ENCODE data around the gene PLEKHA4.
"Not testable (repeated sequence)": the region's sequence is repeated elsewhere in the genome, so short reads cannot be mapped to it uniquely, and the experiment has no call there.

The PLEKHA4 gene

DNA sequence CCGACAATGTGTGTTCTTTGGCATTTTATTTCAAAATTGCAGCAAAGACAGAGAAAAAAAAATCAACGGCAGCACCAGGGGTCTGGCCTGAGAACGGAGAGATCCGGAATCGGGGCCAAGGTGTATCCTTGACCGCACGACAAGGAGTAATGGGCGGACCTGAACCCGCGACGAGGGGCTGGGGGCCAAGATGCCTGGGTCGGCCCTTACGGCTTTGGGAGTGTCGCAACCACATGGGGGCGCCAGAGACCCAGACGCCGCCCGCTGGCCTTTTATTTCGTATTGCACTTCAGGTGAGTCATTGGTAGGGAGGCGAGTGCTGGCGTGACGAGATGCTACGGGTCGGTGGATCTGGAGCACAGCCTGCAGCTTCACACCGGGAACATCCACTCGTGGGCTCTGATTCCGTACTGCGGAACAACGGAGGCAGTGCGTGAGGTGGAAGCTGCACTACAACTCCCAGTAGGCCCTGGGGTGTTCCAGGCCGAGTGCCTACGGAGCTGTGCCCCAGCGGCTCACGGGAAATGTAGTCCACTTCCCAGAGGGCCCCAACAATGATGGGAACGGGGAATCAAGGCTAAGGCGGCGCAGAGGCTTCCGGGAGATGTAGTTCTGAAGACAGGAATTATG, 73.2 kb downstream of the PLEKHA4 start:
- TF ChIP-seq, protein P1, sequence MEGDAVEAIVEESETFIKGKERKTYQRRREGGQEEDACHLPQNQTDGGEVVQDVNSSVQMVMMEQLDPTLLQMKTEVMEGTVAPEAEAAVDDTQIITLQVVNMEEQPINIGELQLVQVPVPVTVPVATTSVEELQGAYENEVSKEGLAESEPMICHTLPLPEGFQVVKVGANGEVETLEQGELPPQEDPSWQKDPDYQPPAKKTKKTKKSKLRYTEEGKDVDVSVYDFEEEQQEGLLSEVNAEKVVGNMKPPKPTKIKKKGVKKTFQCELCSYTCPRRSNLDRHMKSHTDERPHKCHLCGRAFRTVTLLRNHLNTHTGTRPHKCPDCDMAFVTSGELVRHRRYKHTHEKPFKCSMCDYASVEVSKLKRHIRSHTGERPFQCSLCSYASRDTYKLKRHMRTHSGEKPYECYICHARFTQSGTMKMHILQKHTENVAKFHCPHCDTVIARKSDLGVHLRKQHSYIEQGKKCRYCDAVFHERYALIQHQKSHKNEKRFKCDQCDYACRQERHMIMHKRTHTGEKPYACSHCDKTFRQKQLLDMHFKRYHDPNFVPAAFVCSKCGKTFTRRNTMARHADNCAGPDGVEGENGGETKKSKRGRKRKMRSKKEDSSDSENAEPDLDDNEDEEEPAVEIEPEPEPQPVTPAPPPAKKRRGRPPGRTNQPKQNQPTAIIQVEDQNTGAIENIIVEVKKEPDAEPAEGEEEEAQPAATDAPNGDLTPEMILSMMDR (IDR thresholded peaks at IDR 0.05; ENCODE audit: unreplicated experiment in 3 of 3) = peak; percentile 95 to 99 (median 98)
- peaks cover 15% of the 10 kb centered on the region for H3K4me1 Mint-ChIP-seq
- H3K9me3 Mint-ChIP-seq = no peaks in the 10 kb centered on the region
- no peaks in the 10 kb centered on the region for H3K36me3 Mint-ChIP-seq (ENCODE audit: low read depth)
- peak overlapping the region; percentile 91 to 96 (median 95) for H3K4me3 Mint-ChIP-seq
- no peaks in the 10 kb centered on the region for H3K27me3 Mint-ChIP-seq (ENCODE audit: low read depth)
- H3K27ac Mint-ChIP-seq = peak overlapping the region; percentile 95 to 98 (median 97)

DNA sequence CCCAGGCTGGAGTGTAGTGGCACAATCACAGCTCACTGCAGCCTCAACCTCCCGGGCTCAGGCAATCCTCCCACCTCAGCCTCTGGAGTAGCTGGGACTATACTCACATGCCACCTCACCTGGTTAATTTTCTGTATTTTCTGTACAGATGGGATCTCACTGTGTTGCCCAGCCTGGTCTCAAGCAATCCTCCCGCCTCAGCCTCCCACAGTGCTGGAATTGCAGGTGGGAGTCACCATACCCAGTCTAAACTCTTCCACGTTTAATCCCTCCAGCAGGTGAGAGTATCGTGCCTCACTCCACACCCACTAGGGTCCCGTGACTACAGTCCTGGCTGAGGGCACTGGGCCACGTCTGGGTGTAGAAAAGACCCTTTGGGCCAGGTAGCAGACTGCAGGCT, 74.1 kb downstream of the PLEKHA4 start:
- TF ChIP-seq, protein P1 (IDR thresholded peaks at IDR 0.05; ENCODE audit: unreplicated experiment in 3 of 3) = no peak
- Mint-ChIP-seq H3K4me1 (peaks cover 13% of the 10 kb centered on the region), H3K36me3 (ENCODE audit: low read depth) (no peaks in the 10 kb centered on the region), H3K9me3 (no peaks in the 10 kb centered on the region), H3K27me3 (ENCODE audit: low read depth) (no peaks in the 10 kb centered on the region), H3K4me3 (peak overlapping the region; percentile 91 to 96 (median 95)), H3K27ac (peak overlapping the region; percentile 95 to 98 (median 97))

DNA sequence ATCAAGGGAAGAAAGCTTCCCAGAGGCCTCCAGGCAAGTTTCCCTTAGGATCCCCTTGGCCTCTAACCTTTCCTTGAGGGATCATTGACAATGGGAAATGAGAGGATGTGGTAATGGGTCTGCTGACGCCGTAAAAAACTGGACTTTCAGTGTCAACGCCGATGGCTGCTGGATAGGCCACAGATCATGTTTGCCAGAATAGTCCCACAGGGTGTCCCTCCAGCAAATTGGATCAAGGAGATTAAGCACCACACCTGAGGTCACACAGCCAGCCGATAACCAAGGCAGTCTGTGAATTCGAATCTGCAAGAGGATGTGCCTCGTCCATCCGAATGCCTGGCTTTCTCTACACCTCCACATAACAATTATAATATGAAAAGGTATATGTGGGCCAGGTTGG, 75.1 kb downstream of the PLEKHA4 start:
- H3K36me3 Mint-ChIP-seq (ENCODE audit: low read depth) = no peaks in the 10 kb centered on the region
- H3K9me3 Mint-ChIP-seq = no peaks in the 10 kb centered on the region
- H3K27ac Mint-ChIP-seq = peak overlapping the region in 1 of 3 experiments; percentile 56
- TF ChIP-seq, protein P1 (IDR thresholded peaks at IDR 0.05; ENCODE audit: unreplicated experiment in 3 of 3) = no peak
- H3K4me1 Mint-ChIP-seq = peaks cover 13% of the 10 kb centered on the region
- H3K27me3 Mint-ChIP-seq (ENCODE audit: low read depth) = peaks cover under 1% of the 10 kb centered on the region
- peak overlapping the region in 1 of 3 experiments; percentile 36 for H3K4me3 Mint-ChIP-seq

DNA sequence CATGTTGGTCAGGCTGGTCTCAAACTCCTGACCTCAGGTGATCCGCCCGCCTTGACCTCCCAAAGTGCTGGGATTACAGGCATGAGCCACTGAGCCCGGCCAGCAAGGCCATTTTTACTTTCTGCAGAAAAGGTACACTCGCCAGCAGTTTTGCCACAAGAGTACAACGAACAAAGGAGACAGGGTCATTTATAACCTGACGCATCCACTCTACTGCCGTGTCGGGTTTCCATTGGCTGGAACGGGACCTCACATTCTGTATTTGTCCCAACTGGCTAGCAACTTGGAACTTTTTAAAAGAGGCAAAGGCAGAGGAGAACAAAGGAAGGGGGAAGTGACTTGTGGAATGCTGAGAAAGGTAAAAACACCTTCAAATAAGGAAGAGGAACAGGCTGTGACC, 81.1 kb downstream of the PLEKHA4 start:
- not testable (repeated sequence) for H3K4me1 Mint-ChIP-seq; H3K4me3 Mint-ChIP-seq; H3K27me3 Mint-ChIP-seq (ENCODE audit: low read depth); H3K9me3 Mint-ChIP-seq; H3K27ac Mint-ChIP-seq; H3K36me3 Mint-ChIP-seq (ENCODE audit: low read depth)
